HG03565 (cell line): ENCODE results near the gene STAM2.

ENCODE experiments used
- ATAC-seq: cut with Tn5 transposase; IDR thresholded peaks from one replicate; pipeline ENCODE4 v1.9.1; 2021; ENCODE audit warnings: mild to moderate bottlenecking, moderate library complexity; ENCODE audit not compliant: unreplicated experiment

STAM2 gene

GRCh38 chr2:152075461-152076050 lies 100.0 kb downstream of the STAM2 start:
- no peak for ATAC-seq

GRCh38 chr2:152072011-152072410 lies 103.6 kb downstream of the STAM2 start:
- no peak for ATAC-seq

- no peak for ATAC-seq
Measured at GRCh38 chr2:152071518-152071917, 104.0 kb downstream of the STAM2 start.

DNA sequence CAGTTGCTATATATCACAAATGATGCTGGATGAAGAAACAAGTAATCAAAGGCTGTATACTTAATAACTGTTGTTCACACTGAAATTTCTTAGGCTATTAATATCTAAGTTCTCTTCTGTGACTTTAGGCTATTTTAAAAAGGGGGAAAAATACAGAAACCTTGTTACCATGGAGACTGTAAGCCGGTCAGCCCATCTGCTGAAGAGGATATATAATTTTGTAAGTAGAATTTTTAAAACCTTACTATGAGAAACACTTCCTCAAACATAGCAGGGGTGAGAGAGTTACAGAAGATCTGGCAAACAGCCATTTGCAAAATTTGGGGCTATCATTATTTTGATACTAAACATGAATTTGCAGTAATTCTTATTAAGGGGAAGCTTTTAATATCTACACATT lies 104.5 kb downstream of the STAM2 start:
- ATAC-seq = peak; percentile 70

DNA sequence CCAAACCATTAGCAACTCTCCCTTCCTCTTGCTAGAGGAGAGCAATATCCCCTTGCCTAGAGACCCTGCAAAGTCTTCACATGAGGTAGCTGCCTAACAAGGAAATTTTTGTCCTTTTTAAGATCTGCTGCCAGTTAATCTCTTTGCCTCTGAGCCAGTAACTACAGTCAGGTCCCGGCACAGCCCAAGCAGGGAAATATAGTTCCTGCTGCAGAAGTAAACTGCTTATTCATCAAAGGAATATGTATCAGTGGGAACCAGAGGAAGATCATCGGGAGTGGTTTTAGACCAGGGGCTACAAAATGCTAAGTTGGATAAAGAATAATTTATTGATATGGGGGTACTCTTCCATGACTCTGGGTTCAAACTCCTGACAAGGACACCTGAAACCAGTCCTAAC lies 107.3 kb downstream of the STAM2 start:
- ATAC-seq = no peak

DNA sequence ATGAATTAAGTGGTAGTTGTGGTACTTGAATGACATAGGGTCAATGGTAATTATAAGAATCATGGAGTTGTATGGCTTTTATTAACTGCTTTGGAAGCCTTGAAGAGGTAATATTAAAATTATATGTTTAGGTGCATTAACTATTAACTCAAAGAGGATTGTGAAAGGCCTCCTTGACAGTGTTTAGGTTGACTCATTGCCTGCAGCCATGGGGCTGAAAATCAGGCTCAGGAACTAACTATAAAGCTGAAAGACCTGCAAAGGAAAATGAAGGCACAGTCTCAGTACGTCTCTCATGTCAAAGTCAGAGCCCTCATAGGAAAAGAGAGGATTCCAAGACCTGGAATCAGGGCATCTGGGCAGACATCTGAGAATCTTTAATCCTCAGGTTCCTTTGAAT lies 107.7 kb downstream of the STAM2 start:
- no peak for ATAC-seq
